ENCODE data around the gene PVR.

DNA sequence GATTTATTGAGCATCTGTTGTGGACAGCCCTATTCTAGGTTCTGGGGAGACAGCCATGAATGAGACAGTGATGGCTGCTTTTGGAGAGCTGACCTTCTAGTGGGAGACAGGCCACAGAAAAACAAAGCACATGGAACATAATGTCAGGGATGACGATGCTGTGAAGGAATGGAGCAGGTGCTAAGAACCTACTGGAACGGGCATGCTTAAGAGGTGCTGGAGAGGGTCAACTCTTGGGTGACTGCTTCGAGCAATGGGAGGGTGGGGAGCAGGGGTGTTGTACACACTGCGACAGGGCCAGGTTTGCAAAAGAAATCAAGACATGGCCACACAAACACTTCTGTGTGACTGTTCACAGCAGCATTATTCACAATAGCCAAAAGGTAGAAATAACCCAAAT lies 43.2 kb downstream of the PVR start:
- TF ChIP-seq, protein P1, sequence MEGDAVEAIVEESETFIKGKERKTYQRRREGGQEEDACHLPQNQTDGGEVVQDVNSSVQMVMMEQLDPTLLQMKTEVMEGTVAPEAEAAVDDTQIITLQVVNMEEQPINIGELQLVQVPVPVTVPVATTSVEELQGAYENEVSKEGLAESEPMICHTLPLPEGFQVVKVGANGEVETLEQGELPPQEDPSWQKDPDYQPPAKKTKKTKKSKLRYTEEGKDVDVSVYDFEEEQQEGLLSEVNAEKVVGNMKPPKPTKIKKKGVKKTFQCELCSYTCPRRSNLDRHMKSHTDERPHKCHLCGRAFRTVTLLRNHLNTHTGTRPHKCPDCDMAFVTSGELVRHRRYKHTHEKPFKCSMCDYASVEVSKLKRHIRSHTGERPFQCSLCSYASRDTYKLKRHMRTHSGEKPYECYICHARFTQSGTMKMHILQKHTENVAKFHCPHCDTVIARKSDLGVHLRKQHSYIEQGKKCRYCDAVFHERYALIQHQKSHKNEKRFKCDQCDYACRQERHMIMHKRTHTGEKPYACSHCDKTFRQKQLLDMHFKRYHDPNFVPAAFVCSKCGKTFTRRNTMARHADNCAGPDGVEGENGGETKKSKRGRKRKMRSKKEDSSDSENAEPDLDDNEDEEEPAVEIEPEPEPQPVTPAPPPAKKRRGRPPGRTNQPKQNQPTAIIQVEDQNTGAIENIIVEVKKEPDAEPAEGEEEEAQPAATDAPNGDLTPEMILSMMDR (IDR thresholded peaks at IDR 0.05; ENCODE audit: low read depth, low read length, poor library complexity, severe bottlenecking) = no peak
- no peak for TF ChIP-seq EZH2phosphoT487 (IDR thresholded peaks at IDR 0.05; ENCODE audit: borderline replicate concordance, low read length)

Data from DOHH2 (cell line).